Prostate gland (tissue), 2 donors: Measurements from ENCODE around the gene KLHL25. TPM values are rescaled to one million over a fixed set of nuclear protein-coding genes. Genes with fewer than 3 reads are reported as not detected.

Experiments
- DNase-seq: peaks from one replicate; pipeline ENCODE4 v3.0.0-alpha.2; 2019; ENCODE audit warnings: low spot score
- H3K27ac ChIP-seq, 2 donors: fragments of 200-600 bp; sonication (generic); 2 replicates each; pipeline ENCODE4 v1.5.1; 2017 to 2019
- H3K27me3 ChIP-seq: fragments of 200-600 bp; sonication (generic); replicated peaks from 2 replicates; pipeline ENCODE4 v1.5.1; 2019; ENCODE audit not compliant: insufficient read depth
- H3K36me3 ChIP-seq, 2 donors: fragments of 200-600 bp; sonication (generic); 1 replicate in 1 of 2; 2 replicates in 1 of 2; pipeline versions ENCODE4 v1.5.1 to v1.8.1; 2017 to 2019
- H3K4me1 ChIP-seq: fragments of 200-600 bp; sonication (generic); replicated peaks from 2 replicates; pipeline ENCODE4 v1.5.1; 2019
- H3K4me3 ChIP-seq, 2 donors: fragments of 200-600 bp; sonication (generic); 2 replicates each; pipeline ENCODE4 v1.5.1; 2017 to 2019
- H3K9me3 ChIP-seq: fragments of 200-600 bp; sonication (generic); 2 replicates; pipeline ENCODE4 v1.5.1; 2017
- CTCF ChIP-seq, 4 experiments: fragments of 200-600 bp in 2 of 4; fragments of 450-650 bp in 2 of 4; sonication (generic) in 2 of 4; IDR thresholded peaks; 1 replicate in 3 of 4; 2 replicates in 1 of 4; pipeline ENCODE4 v1.5.1; 2016 to 2019; ENCODE audit warnings: antibody characterized with exemption in 4 of 4, mild to moderate bottlenecking in 2 of 4, moderate library complexity in 2 of 4
- POLR2A ChIP-seq: fragments of 450-650 bp; IDR thresholded peaks from one replicate; pipeline ENCODE4 v1.6.1; 2016; ENCODE audit warnings: antibody characterized with exemption, mild to moderate bottlenecking
- POLR2AphosphoS5 ChIP-seq: sonication (generic); formaldehyde crosslinking; IDR thresholded peaks from one replicate; pipeline ENCODE4 v1.6.1; 2017; ENCODE audit warnings: antibody characterized with exemption
- WGBS: methylation state at CpG from one replicate; pipeline ENCODE4 v1.1.5; 2018; 5-methylcytosine and 5-hydroxymethylcytosine counted together
- intact Hi-C: fragments of 100-400 bp; cut with DNase I; formaldehyde crosslinking; loops from one replicate; pipeline ENCODE4 v1.14.2; 2022
- total RNA-seq, 2 donors: library from RNA; depleted of rRNA; stranded (reverse); fragments of >200 nt; gene quantifications; one replicate each; pipeline ENCODE4 v1.1.0, GENCODE V29; 2016

The KLHL25 gene
- total RNA-seq, 2 donors from 2014 or later: 5.1 to 30.8 TPM

GRCh38 chr15:85743392-85744055, 51.2 kb downstream of the KLHL25 start:
- no peak for TF ChIP-seq POLR2A
- no peak for TF ChIP-seq POLR2AphosphoS5
- no peak for TF ChIP-seq CTCF (IDR thresholded peaks at IDR 0.05)
- Histone ChIP-seq H3K27me3 (no peaks in the 10 kb centered on the region), H3K36me3 (peaks cover 7 to 26% of the 10 kb centered on the region in 2 donors), H3K27ac (no peak overlapping the region), H3K4me3 (no peak overlapping the region), H3K9me3 (no peaks in the 10 kb centered on the region), H3K4me1 (no peaks in the 10 kb centered on the region)
- DNase-seq: no peak
- 82% methylated on average over 14 of the region's 14 CpGs for WGBS
- intact Hi-C loops: loop anchor here (5.0 kb wide), 1 partner anchor 49 kb away; the partner anchor contains the start of gene KLHL25

- 47% methylated on average over 8 of the region's 8 CpGs for WGBS
- Histone ChIP-seq H3K27ac (no peak overlapping the region), H3K36me3 (peaks cover 7 to 26% of the 10 kb centered on the region in 2 donors), H3K9me3 (no peaks in the 10 kb centered on the region), H3K4me3 (no peak overlapping the region), H3K27me3 (no peaks in the 10 kb centered on the region), H3K4me1 (no peaks in the 10 kb centered on the region)
- peak; percentile 10 for TF ChIP-seq POLR2AphosphoS5
- no peak for TF ChIP-seq CTCF (IDR thresholded peaks at IDR 0.05)
- intact Hi-C loops: loop anchor here (5.0 kb wide), 1 partner anchor 50 kb away; the partner anchor contains the start of gene KLHL25
- no peak for DNase-seq
These were observed 52.4 kb downstream of the KLHL25 start for GRCh38 chr15:85742186-85742821.

- H3K4me3 ChIP-seq: no peak overlapping the region
- peaks cover 7 to 26% of the 10 kb centered on the region in 2 donors for H3K36me3 ChIP-seq
- TF ChIP-seq POLR2AphosphoS5 (no peak), CTCF (IDR thresholded peaks at IDR 0.05) (no peak), POLR2A (no peak)
- DNase-seq: no peak
- H3K27me3 ChIP-seq: no peaks in the 10 kb centered on the region
- intact Hi-C loops: loop anchor here (5.0 kb wide), 1 partner anchor 51 kb away; the partner anchor contains the start of gene KLHL25
- H3K4me1 ChIP-seq: no peaks in the 10 kb centered on the region
- WGBS: 94% methylated on average over 11 of the region's 11 CpGs
- H3K27ac ChIP-seq: no peak overlapping the region
- no peaks in the 10 kb centered on the region for H3K9me3 ChIP-seq
These were observed 53.1 kb downstream of the KLHL25 start for GRCh38 chr15:85741662-85742061.

- WGBS: 95% methylated on average over 20 of the region's 20 CpGs
- no peaks in the 10 kb centered on the region for H3K27me3 ChIP-seq
- no peak overlapping the region for H3K4me3 ChIP-seq
These were observed 53.7 kb downstream of the KLHL25 start for GRCh38 chr15:85741021-85741421.

More at GRCh38 chr15:85741021-85741421, 53.7 kb downstream of the KLHL25 start:
- DNase-seq: no peak
- H3K9me3 ChIP-seq: no peaks in the 10 kb centered on the region
- intact Hi-C loops: loop anchor here (5.0 kb wide), 1 partner anchor 51 kb away; the partner anchor contains the start of gene KLHL25
- H3K27ac ChIP-seq: no peak overlapping the region
- peaks cover 7 to 26% of the 10 kb centered on the region in 2 donors for H3K36me3 ChIP-seq
- TF ChIP-seq POLR2AphosphoS5 (no peak), CTCF (IDR thresholded peaks at IDR 0.05) (no peak), POLR2A (no peak)
- H3K4me1 ChIP-seq: no peaks in the 10 kb centered on the region
